Effector memory CD8-positive, alpha-beta T cell (primary cell): ENCODE results near the gene FYB1.
"Not testable (repeated sequence)": the region's sequence is repeated elsewhere in the genome, so short reads cannot be mapped to it uniquely, and the experiment has no call there.

Experiments
- ATAC-seq: fragments of 150-1000 bp; cut with Tn5 transposase; replicated peaks from 2 replicates; pipeline ENCODE4 v1.10.0; 2021; ENCODE audit warnings: mild to moderate bottlenecking, moderate library complexity
- DNase-seq, 3 experiments: peaks; one replicate each; pipeline ENCODE4 v3.0.0; 2021
- H3K27ac Mint-ChIP-seq, 2 donors: one replicate each; pipeline ENCODE4 v1.8.0; 2022; ENCODE audit warnings: mild to moderate bottlenecking in 2 of 2, mixed read lengths in 2 of 2, moderate library complexity in 2 of 2
- H3K27me3 Mint-ChIP-seq, 2 donors: one replicate each; pipeline ENCODE4 v1.8.0; 2022; ENCODE audit warnings: mixed read lengths in 2 of 2
- H3K36me3 Mint-ChIP-seq: one replicate; pipeline ENCODE4 v1.8.0; 2022; ENCODE audit warnings: mild to moderate bottlenecking, moderate library complexity, mixed read lengths; ENCODE audit not compliant: insufficient read depth
- H3K4me1 Mint-ChIP-seq, 2 donors: one replicate each; pipeline ENCODE4 v1.8.0; 2022; ENCODE audit warnings: low read depth in 2 of 2, mixed read lengths in 2 of 2
- H3K4me3 Mint-ChIP-seq, 2 donors: one replicate each; pipeline ENCODE4 v1.8.0; 2022; ENCODE audit warnings: mild to moderate bottlenecking in 2 of 2, mixed read lengths in 2 of 2, moderate library complexity in 2 of 2
- H3K9me3 Mint-ChIP-seq, 2 donors: one replicate each; pipeline ENCODE4 v1.8.0; 2022; ENCODE audit warnings: mixed read lengths in 2 of 2

FYB1 gene

DNA sequence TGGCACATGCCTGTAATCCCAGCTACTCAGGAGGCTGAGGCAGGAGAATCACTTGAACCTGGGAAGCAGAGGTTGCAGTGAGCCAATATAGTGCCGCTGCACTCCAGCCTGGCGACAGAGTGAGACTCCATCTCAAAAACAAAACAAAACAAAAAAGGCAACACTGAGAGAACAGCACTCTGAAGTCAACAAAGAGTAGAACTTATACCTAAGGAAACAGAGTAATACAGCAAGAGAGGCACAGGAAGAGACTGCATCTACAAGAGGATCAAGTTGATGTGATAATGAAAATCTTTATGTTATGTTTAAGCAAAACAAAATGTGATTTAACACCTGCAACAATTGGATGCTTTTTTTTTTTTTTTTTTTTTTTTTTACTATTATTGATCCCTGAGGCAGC is 33.1 kb downstream of the FYB1 start:
- no peaks in the 10 kb centered on the region for H3K9me3 Mint-ChIP-seq
- H3K27ac Mint-ChIP-seq: peak overlapping the region; percentile 95 to 98

GRCh38 chr5:39185761-39186160 is 33.6 kb downstream of the FYB1 start:
- H3K4me1 Mint-ChIP-seq: peaks cover 62 to 81% of the 10 kb centered on the region in 2 donors
- ATAC-seq (no peak), DNase-seq (no peak)
- peak overlapping the region; percentile 83 to 84 for H3K4me3 Mint-ChIP-seq
- no peaks in the 10 kb centered on the region for H3K9me3 Mint-ChIP-seq
- no peaks in the 10 kb centered on the region for H3K27me3 Mint-ChIP-seq
- H3K27ac Mint-ChIP-seq: peak overlapping the region; percentile 95 to 98
- H3K36me3 Mint-ChIP-seq: peaks cover 27% of the 10 kb centered on the region

More for the DNA sequence above, 33.1 kb downstream of the FYB1 start:
- H3K36me3 Mint-ChIP-seq: peaks cover 28% of the 10 kb centered on the region
- DNase-seq (no peak), ATAC-seq (no peak)
- peaks cover 65 to 81% of the 10 kb centered on the region in 2 donors for H3K4me1 Mint-ChIP-seq
- H3K27me3 Mint-ChIP-seq: no peaks in the 10 kb centered on the region
- peak overlapping the region; percentile 83 to 84 for H3K4me3 Mint-ChIP-seq

- not testable (repeated sequence) for DNase-seq, ATAC-seq, H3K27me3 Mint-ChIP-seq, H3K9me3 Mint-ChIP-seq
- H3K4me1 Mint-ChIP-seq: peaks cover 66 to 80% of the 10 kb centered on the region in 2 donors
- peaks cover 34% of the 10 kb centered on the region for H3K36me3 Mint-ChIP-seq
- peak overlapping the region; percentile 63 to 69 for H3K4me3 Mint-ChIP-seq
- peak overlapping the region; percentile 82 to 94 for H3K27ac Mint-ChIP-seq
Observed at GRCh38 chr5:39179561-39179960, 39.8 kb downstream of the FYB1 start.

DNA sequence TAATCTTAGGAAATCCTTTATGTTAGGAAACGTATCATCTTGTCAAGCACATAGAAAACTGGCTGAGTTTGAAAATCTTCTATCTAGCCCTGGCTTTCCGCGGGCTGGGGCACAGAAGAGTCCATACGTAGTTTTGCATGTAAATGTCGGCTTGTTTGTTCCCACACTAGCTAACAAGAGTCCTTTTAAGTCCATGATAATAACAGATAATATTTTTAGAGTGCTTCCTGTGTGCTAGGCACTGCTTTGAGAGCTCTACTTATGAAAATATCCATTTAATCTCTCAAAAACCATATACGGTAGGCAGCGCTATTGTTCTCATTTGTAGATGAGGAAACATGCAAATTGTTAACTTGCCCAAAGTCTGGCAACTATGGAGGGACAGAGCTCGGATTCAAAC is 40.5 kb downstream of the FYB1 start:
- no peak for DNase-seq
- Mint-ChIP-seq H3K4me1 (peaks cover 69 to 85% of the 10 kb centered on the region in 2 donors), H3K4me3 (peak overlapping the region; percentile 63 to 69), H3K9me3 (peaks cover 0 to 6% of the 10 kb centered on the region in 2 donors), H3K27ac (peak overlapping the region; percentile 82 to 94), H3K27me3 (no peaks in the 10 kb centered on the region), H3K36me3 (peaks cover 36% of the 10 kb centered on the region)
- ATAC-seq: peak; percentile 14

DNA sequence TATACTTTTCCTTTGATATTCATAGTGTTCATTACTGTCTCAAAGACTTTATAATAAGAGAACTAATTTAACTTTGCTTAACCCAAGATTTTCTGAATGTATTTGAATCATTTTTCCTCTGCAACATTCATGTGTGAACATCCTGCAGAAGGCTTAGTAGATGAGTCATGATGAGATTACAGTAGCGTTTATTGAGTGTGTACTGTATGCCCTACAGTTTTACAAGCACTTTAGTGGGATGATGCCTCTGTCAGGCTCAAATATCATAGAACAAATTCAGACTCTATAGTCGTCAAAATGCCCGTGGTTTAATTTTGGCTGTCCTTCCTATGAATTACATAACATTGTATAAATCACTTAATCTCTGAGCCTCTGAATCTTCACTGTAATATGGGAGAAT is 41.2 kb downstream of the FYB1 start:
- peaks cover 0 to 6% of the 10 kb centered on the region in 2 donors for H3K9me3 Mint-ChIP-seq
- DNase-seq: no peak

GRCh38 chr5:39177631-39177964 is 41.8 kb downstream of the FYB1 start:
- H3K27me3 Mint-ChIP-seq: no peaks in the 10 kb centered on the region
- H3K9me3 Mint-ChIP-seq: peaks cover 0 to 6% of the 10 kb centered on the region in 2 donors
- peak overlapping the region; percentile 63 to 69 for H3K4me3 Mint-ChIP-seq
- DNase-seq: peak in 1 of 3 experiments; percentile 24
- H3K4me1 Mint-ChIP-seq: peaks cover 68 to 90% of the 10 kb centered on the region in 2 donors
- ATAC-seq: peak; percentile 78
- peak overlapping the region; percentile 82 to 94 for H3K27ac Mint-ChIP-seq
- H3K36me3 Mint-ChIP-seq: peaks cover 37% of the 10 kb centered on the region

More for the DNA sequence above, 41.2 kb downstream of the FYB1 start:
- H3K4me1 Mint-ChIP-seq: peaks cover 69 to 86% of the 10 kb centered on the region in 2 donors
- H3K36me3 Mint-ChIP-seq: peaks cover 37% of the 10 kb centered on the region
- no peaks in the 10 kb centered on the region for H3K27me3 Mint-ChIP-seq
- peak; percentile 12 for ATAC-seq
- peak overlapping the region; percentile 82 to 94 for H3K27ac Mint-ChIP-seq
- H3K4me3 Mint-ChIP-seq: peak overlapping the region; percentile 63 to 69

- DNase-seq (peak; percentile 41 to 59 (median 52)), ATAC-seq (peak; percentile 79)
- H3K27me3 Mint-ChIP-seq: no peaks in the 10 kb centered on the region
- H3K4me1 Mint-ChIP-seq: peaks cover 68 to 90% of the 10 kb centered on the region in 2 donors
- peaks cover 0 to 6% of the 10 kb centered on the region in 2 donors for H3K9me3 Mint-ChIP-seq
- H3K4me3 Mint-ChIP-seq: peak overlapping the region; percentile 63 to 69
- H3K27ac Mint-ChIP-seq: peak overlapping the region; percentile 82 to 94
- H3K36me3 Mint-ChIP-seq: peaks cover 37% of the 10 kb centered on the region
Observed at GRCh38 chr5:39176759-39177630, 42.4 kb downstream of the FYB1 start.

DNA sequence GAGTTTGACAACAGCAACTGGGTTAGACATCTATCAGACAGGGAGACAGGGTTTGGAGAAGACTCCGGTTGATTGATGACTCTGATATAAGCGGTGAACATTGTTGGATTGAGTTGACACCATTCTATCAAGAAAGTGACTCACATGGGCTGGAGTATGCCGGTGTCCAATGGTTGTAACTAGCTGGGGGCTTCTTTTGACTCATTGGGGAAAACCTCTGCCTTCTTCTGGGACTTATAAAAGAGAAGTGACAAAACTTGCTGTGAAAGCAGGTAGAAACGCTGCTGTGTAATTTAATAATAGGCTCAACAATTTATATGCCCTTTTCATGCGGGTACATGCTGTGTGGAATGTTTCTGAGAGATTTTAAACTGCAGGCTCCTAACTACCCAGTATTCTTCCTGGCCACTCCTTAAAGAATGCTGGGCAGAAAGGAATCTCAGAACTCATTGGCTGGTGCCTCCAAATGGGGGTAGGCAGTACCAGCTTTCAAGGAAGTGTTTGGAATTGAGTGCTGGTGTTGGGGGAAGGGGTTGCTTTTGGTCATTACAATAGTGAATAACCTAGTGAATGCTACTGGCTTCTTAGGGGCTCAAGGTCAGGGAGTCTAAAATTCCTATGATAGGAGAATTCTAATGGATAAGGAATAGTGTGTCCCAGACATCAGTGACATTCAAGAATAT is 43.9 kb downstream of the FYB1 start:
- DNase-seq (no peak), ATAC-seq (no peak)
- H3K27ac Mint-ChIP-seq: peak overlapping the region; percentile 82 to 94
- no peaks in the 10 kb centered on the region for H3K27me3 Mint-ChIP-seq
- H3K9me3 Mint-ChIP-seq: peaks cover 0 to 6% of the 10 kb centered on the region in 2 donors
- H3K36me3 Mint-ChIP-seq: peaks cover 34% of the 10 kb centered on the region
- peak overlapping the region; percentile 63 to 69 for H3K4me3 Mint-ChIP-seq
- peaks cover 70 to 88% of the 10 kb centered on the region in 2 donors for H3K4me1 Mint-ChIP-seq

- Mint-ChIP-seq H3K4me3 (peak overlapping the region in 1 of 2 donors; percentile 69), H3K4me1 (peaks cover 55 to 87% of the 10 kb centered on the region in 2 donors), H3K36me3 (peaks cover 27% of the 10 kb centered on the region), H3K27ac (peak overlapping the region in 1 of 2 donors; percentile 94), H3K9me3 (peaks cover 0 to 6% of the 10 kb centered on the region in 2 donors), H3K27me3 (no peaks in the 10 kb centered on the region)
- DNase-seq (no peak), ATAC-seq (no peak)
Observed at GRCh38 chr5:39173069-39173468, 46.3 kb downstream of the FYB1 start.

- Mint-ChIP-seq H3K4me3 (no peak overlapping the region), H3K27me3 (no peaks in the 10 kb centered on the region), H3K36me3 (peaks cover 27% of the 10 kb centered on the region), H3K4me1 (peaks cover 54 to 86% of the 10 kb centered on the region in 2 donors), H3K9me3 (peaks cover 0 to 6% of the 10 kb centered on the region in 2 donors), H3K27ac (peak overlapping the region in 1 of 2 donors; percentile 94)
- DNase-seq: no peak
- no peak for ATAC-seq
Observed at GRCh38 chr5:39172593-39172992, 46.8 kb downstream of the FYB1 start.

GRCh38 chr5:39171647-39172046 is 47.7 kb downstream of the FYB1 start:
- H3K36me3 Mint-ChIP-seq: peaks cover 29% of the 10 kb centered on the region
- H3K27ac Mint-ChIP-seq: peak overlapping the region; percentile 1 to 94
- H3K4me3 Mint-ChIP-seq: peak overlapping the region in 1 of 2 donors; percentile 18
- H3K9me3 Mint-ChIP-seq: peaks cover 0 to 6% of the 10 kb centered on the region in 2 donors
- no peaks in the 10 kb centered on the region for H3K27me3 Mint-ChIP-seq
- no peak for ATAC-seq
- peaks cover 56 to 86% of the 10 kb centered on the region in 2 donors for H3K4me1 Mint-ChIP-seq
- DNase-seq: no peak

DNA sequence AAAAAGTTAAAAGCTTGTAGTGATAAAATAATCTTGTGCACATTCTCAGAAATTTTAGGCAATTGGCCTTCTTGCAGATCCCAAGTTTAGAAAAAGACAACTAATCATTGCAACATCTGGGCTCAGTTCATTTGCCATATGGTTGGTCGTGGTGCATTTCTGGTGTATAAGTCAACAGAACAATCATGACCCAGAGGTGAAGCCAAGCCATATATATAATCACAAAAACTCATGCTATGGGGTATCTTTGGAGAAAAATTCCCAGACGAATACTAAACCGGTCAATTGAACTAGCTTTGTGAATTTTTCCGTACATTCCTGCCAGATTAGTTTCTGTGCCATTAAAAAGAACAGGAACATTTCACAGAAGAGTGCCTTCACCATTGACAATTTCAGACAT is 50.3 kb downstream of the FYB1 start:
- no peak for DNase-seq
- H3K4me3 Mint-ChIP-seq: peak overlapping the region in 1 of 2 donors; percentile 32
- H3K36me3 Mint-ChIP-seq: peaks cover 30% of the 10 kb centered on the region
- no peak for ATAC-seq
- peaks cover 51 to 84% of the 10 kb centered on the region in 2 donors for H3K4me1 Mint-ChIP-seq
- no peaks in the 10 kb centered on the region for H3K27me3 Mint-ChIP-seq
- H3K27ac Mint-ChIP-seq: peak overlapping the region in 1 of 2 donors; percentile 76
- no peaks in the 10 kb centered on the region for H3K9me3 Mint-ChIP-seq

GRCh38 chr5:39167972-39168342 is 51.4 kb downstream of the FYB1 start:
- Mint-ChIP-seq H3K27me3 (no peaks in the 10 kb centered on the region), H3K27ac (peak overlapping the region; percentile 79 to 97), H3K36me3 (peaks cover 25% of the 10 kb centered on the region), H3K4me3 (peak overlapping the region; percentile 28 to 72), H3K4me1 (peaks cover 47 to 82% of the 10 kb centered on the region in 2 donors), H3K9me3 (no peaks in the 10 kb centered on the region)
- DNase-seq (no peak), ATAC-seq (no peak)
